Measurements from ENCODE around the gene ATP5F1E.

Gene ATP5F1E

DNA sequence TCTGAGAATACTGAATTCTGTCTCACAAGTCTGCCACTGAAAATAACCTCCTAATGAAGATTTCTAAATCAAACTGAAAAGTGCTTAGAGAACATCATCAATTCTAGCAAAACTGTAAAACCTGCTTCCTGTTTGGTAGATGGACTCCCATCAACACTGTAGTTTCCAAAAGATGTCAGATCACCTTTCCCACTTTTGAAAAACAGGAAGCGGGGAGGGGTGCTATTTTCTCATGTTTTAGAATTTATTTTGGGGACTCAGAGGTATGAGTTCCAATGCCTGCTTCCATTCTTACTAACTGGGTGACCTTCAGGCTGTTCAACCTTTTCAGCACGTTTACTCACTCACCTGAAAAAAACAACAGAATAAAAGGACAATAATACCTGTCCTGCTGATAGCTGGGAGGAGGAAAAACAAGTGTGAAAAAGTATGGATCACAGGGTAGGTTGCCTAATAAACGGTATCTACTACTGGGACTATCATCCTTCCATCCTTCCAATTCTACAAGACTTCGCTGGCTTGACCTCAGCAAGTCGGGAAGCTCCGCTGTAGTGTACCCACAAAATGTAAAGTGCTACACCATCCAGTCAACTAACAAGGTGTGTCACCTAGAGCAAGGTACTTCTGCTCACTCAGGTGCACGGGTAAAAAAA is 1.1 kb downstream of the ATP5F1E start:
- H3K4me2 ChIP-seq (ENCODE audit: low read length), result peak overlapping the region; percentile 97
- H3K36me3 ChIP-seq (ENCODE audit: insufficient read depth, low read length), result peaks cover 42% of the 10 kb centered on the region
- H3K27me3 ChIP-seq (ENCODE audit: control insufficient read depth, insufficient read depth, low read length), result no peaks in the 10 kb centered on the region
- no peaks in the 10 kb centered on the region for H3K9me3 ChIP-seq (replicated peaks; ENCODE audit: low read length)
- H3K9ac ChIP-seq (ENCODE audit: low read depth, low read length), result peak overlapping the region; percentile 96
- H3K4me3 ChIP-seq (ENCODE audit: low read length), result peak overlapping the region; percentile 93
- peaks cover 50% of the 10 kb centered on the region for H3K4me1 ChIP-seq (ENCODE audit: control insufficient read depth, insufficient read depth, low read length)

DNA sequence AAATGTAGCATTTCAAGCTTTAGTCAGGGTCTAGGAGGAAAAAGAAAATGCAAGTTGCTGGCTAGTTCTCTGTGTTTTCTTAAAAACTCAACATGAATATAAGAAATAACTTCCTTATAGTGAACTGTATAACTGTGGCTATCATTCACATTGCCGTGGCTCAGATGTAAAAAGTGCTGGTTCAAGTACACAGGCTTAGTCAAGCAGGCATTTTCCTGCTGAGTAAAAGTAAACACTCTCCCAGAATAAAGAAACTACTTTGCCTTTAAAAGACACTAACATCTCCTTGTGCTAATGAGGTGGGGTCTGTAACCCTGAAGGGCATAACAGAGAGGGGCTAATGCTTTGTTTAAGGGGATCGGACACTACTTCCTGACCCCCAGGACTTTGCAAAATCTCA is 3.3 kb downstream of the ATP5F1E start:
- Histone ChIP-seq H3K4me1 (ENCODE audit: control insufficient read depth, insufficient read depth, low read length) (peaks cover 50% of the 10 kb centered on the region), H3K27me3 (ENCODE audit: control insufficient read depth, insufficient read depth, low read length) (no peaks in the 10 kb centered on the region), H3K9me3 (replicated peaks; ENCODE audit: low read length) (no peaks in the 10 kb centered on the region), H3K36me3 (ENCODE audit: insufficient read depth, low read length) (peaks cover 48% of the 10 kb centered on the region), H3K4me2 (ENCODE audit: low read length) (peak overlapping the region; percentile 97), H3K4me3 (ENCODE audit: low read length) (peak overlapping the region; percentile 47), H3K9ac (ENCODE audit: low read depth, low read length) (peak overlapping the region; percentile 34)

DNA sequence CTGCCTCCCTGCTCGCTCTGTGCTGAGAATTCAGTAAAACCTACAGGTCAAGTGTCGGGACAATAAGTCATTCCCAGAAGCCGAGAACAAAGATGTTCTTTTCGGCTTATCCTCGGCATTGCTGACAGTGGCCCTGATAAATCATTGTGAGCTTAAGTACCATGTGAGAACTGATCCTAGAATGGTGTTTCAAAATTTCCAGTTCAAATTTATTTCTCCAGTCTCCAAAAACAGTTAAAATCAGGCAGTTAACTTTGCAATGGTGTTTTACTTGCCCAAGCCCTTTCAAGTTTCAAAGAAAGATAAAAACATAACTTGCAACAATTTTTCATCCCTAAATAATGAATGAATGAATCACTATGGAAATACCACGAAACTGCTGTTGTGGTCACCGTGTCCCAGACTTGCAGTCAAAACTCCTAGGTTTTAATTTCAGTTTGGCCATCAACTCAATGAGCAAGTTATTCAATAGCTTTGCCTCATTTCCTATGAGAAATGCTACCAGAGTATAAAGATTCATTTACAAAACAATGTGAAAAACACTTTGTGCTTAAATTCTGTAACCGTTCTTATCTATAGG is 4.3 kb downstream of the ATP5F1E start:
- Histone ChIP-seq H3K9me3 (replicated peaks; ENCODE audit: low read length) (no peaks in the 10 kb centered on the region), H3K27me3 (ENCODE audit: control insufficient read depth, insufficient read depth, low read length) (no peaks in the 10 kb centered on the region), H3K4me1 (ENCODE audit: control insufficient read depth, insufficient read depth, low read length) (peaks cover 46% of the 10 kb centered on the region), H3K36me3 (ENCODE audit: insufficient read depth, low read length) (peaks cover 51% of the 10 kb centered on the region), H3K4me3 (ENCODE audit: low read length) (peak overlapping the region; percentile 50), H3K4me2 (ENCODE audit: low read length) (peak overlapping the region; percentile 97), H3K9ac (ENCODE audit: low read depth, low read length) (peak overlapping the region; percentile 33)

DNA sequence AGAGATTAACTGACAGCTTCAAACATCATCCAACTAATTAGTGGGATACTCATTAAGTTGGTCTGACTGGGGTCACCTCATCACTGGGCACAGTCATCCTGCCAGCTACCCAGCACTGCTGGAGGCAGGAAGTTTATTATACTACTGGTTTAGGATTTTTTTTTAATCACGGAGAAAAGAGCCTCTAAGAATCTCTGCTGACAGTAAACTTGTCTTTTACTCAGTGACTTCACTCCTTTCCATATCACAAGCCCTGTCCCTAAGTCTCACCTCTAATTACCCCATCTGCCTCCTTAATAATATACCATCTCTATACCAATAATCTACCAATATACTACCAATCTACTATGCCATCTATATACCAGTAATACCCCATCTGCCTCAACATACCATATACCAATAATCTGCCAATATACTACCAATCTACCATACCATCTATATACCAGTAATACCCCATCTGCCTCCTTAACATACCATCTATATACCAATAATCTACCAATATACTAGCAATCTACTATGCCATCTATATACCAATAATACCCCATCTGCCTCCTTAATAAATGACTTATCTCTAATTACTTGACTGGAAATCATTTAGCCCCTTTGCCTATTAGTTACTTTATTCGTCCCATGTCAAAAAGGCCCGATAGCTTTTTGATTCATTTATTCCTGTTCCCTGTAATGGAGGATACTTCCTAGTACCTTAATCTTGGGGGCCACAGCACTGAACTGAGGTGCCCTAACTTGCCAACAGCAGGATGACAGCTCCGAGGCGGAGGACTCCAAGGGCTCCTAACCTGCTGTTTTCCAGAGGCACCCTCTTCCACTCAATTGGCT is 5.0 kb downstream of the ATP5F1E start:
- no peaks in the 10 kb centered on the region for H3K9me3 ChIP-seq (replicated peaks; ENCODE audit: low read length)
- peak overlapping the region; percentile 97 for H3K4me2 ChIP-seq (ENCODE audit: low read length)
- H3K36me3 ChIP-seq (ENCODE audit: insufficient read depth, low read length), result peaks cover 57% of the 10 kb centered on the region
- peaks cover 46% of the 10 kb centered on the region for H3K4me1 ChIP-seq (ENCODE audit: control insufficient read depth, insufficient read depth, low read length)
- H3K27me3 ChIP-seq (ENCODE audit: control insufficient read depth, insufficient read depth, low read length), result no peaks in the 10 kb centered on the region
- peak overlapping the region; percentile 50 for H3K4me3 ChIP-seq (ENCODE audit: low read length)
- H3K9ac ChIP-seq (ENCODE audit: low read depth, low read length), result peak overlapping the region; percentile 14

DNA sequence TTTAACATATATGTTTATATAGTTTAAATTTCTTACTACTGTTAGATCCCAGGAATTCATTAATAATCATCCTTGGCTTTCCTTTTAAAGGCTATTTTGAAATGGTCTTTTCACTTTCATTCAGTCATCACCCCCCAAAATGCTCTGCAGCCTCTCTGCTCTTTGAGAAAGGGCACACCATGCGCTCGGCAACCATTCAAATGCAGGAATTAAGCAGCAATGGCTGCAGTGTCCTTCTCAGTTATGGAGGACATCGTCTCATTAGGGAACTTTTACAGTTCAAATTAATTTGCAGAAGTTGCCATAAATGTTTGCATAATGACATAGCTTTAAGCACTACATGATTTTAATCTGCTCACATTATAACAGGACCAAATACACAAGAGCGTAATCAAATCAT is 6.6 kb downstream of the ATP5F1E start:
- peaks cover 57% of the 10 kb centered on the region for H3K36me3 ChIP-seq (ENCODE audit: insufficient read depth, low read length)
- no peak overlapping the region for H3K4me2 ChIP-seq (ENCODE audit: low read length)
- H3K4me3 ChIP-seq (ENCODE audit: low read length), result no peak overlapping the region
- H3K9me3 ChIP-seq (replicated peaks; ENCODE audit: low read length), result no peaks in the 10 kb centered on the region
- no peaks in the 10 kb centered on the region for H3K27me3 ChIP-seq (ENCODE audit: control insufficient read depth, insufficient read depth, low read length)
- H3K4me1 ChIP-seq (ENCODE audit: control insufficient read depth, insufficient read depth, low read length), result peaks cover 36% of the 10 kb centered on the region
- H3K9ac ChIP-seq (ENCODE audit: low read depth, low read length), result no peak overlapping the region

DNA sequence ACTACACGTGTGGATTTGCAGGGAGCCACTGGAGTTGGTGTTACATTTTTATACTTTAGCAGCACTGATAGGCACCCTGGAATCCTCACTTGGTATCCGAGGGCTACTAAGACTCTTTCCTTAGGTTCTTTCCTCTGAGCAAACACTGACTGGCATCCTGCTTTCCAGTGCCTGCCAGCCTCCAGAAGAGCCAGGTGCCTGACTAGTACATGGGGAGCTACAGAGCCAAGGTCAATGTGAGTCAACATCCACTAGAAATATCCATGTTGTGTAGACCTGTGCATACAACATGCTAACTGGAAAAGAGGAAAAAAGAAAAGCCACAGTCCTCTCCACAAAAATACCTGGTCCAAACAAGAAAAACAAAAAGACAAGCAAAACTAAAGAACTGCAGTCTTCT is 7.0 kb downstream of the ATP5F1E start:
- Histone ChIP-seq H3K27me3 (ENCODE audit: control insufficient read depth, insufficient read depth, low read length) (no peaks in the 10 kb centered on the region), H3K9ac (ENCODE audit: low read depth, low read length) (no peak overlapping the region), H3K9me3 (replicated peaks; ENCODE audit: low read length) (no peaks in the 10 kb centered on the region), H3K36me3 (ENCODE audit: insufficient read depth, low read length) (peaks cover 57% of the 10 kb centered on the region), H3K4me2 (ENCODE audit: low read length) (no peak overlapping the region), H3K4me1 (ENCODE audit: control insufficient read depth, insufficient read depth, low read length) (peaks cover 32% of the 10 kb centered on the region), H3K4me3 (ENCODE audit: low read length) (no peak overlapping the region)

DNA sequence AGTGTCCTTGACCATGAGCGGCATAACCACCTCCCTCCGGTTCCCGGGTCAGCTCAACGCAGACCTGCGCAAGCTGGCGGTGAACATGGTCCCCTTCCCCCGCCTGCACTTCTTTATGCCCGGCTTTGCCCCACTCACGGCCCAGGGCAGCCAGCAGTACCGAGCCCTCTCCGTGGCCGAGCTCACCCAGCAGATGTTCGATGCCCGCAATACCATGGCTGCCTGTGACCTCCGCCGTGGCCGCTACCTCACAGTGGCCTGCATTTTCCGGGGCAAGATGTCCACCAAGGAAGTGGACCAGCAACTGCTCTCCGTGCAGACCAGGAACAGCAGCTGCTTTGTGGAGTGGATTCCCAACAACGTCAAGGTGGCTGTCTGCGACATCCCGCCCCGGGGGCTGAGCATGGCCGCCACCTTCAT is 8.0 kb downstream of the ATP5F1E start:
- Histone ChIP-seq H3K9ac (ENCODE audit: low read depth, low read length) (no peak overlapping the region), H3K4me2 (ENCODE audit: low read length) (no peak overlapping the region), H3K9me3 (replicated peaks; ENCODE audit: low read length) (no peaks in the 10 kb centered on the region), H3K4me3 (ENCODE audit: low read length) (no peak overlapping the region), H3K36me3 (ENCODE audit: insufficient read depth, low read length) (peaks cover 57% of the 10 kb centered on the region), H3K27me3 (ENCODE audit: control insufficient read depth, insufficient read depth, low read length) (no peaks in the 10 kb centered on the region), H3K4me1 (ENCODE audit: control insufficient read depth, insufficient read depth, low read length) (peaks cover 22% of the 10 kb centered on the region)

DNA sequence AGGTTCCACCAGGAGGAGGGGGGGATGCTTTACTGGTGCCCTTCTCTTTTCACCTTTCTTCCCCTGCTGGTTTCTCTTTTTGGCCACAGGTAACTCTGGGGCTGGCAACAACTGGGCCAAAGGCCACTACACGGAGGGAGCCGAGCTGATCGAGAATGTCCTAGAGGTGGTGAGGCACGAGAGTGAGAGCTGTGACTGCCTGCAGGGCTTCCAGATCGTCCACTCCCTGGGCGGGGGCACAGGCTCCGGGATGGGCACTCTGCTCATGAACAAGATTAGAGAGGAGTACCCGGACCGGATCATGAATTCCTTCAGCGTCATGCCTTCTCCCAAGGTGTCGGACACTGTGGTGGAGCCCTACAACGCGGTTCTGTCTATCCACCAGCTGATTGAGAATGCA is 8.5 kb downstream of the ATP5F1E start:
- H3K9me3 ChIP-seq (replicated peaks; ENCODE audit: low read length), result no peaks in the 10 kb centered on the region

DNA sequence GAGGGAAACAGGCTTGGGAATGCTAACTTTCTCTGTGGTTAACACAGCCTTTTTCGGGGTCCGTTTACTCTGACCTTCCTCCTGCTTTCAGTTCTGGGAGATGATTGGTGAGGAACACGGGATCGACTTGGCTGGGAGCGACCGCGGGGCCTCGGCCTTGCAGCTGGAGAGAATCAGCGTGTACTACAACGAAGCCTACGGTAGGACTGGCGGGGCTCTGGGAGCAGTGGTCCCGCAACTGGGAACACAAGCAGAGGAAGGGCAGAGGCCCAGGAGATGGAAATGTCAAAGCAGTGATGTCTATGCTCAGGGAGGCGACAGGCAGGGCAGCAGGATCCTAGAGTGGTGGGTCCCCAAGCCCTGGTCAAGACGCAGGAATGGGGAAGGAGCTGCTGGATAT is 9.4 kb downstream of the ATP5F1E start:
- H3K36me3 ChIP-seq (ENCODE audit: insufficient read depth, low read length), result peaks cover 49% of the 10 kb centered on the region
- no peak overlapping the region for H3K9ac ChIP-seq (ENCODE audit: low read depth, low read length)
- no peaks in the 10 kb centered on the region for H3K9me3 ChIP-seq (replicated peaks; ENCODE audit: low read length)
- H3K4me1 ChIP-seq (ENCODE audit: control insufficient read depth, insufficient read depth, low read length), result peaks cover 10% of the 10 kb centered on the region
- H3K4me3 ChIP-seq (ENCODE audit: low read length), result no peak overlapping the region
- H3K27me3 ChIP-seq (ENCODE audit: control insufficient read depth, insufficient read depth, low read length), result no peaks in the 10 kb centered on the region
- H3K4me2 ChIP-seq (ENCODE audit: low read length), result no peak overlapping the region

More for the DNA sequence above, 8.5 kb downstream of the ATP5F1E start:
- Histone ChIP-seq H3K4me1 (ENCODE audit: control insufficient read depth, insufficient read depth, low read length) (peaks cover 17% of the 10 kb centered on the region), H3K27me3 (ENCODE audit: control insufficient read depth, insufficient read depth, low read length) (no peaks in the 10 kb centered on the region), H3K4me2 (ENCODE audit: low read length) (no peak overlapping the region), H3K9ac (ENCODE audit: low read depth, low read length) (no peak overlapping the region), H3K4me3 (ENCODE audit: low read length) (no peak overlapping the region), H3K36me3 (ENCODE audit: insufficient read depth, low read length) (peaks cover 54% of the 10 kb centered on the region)

DNA sequence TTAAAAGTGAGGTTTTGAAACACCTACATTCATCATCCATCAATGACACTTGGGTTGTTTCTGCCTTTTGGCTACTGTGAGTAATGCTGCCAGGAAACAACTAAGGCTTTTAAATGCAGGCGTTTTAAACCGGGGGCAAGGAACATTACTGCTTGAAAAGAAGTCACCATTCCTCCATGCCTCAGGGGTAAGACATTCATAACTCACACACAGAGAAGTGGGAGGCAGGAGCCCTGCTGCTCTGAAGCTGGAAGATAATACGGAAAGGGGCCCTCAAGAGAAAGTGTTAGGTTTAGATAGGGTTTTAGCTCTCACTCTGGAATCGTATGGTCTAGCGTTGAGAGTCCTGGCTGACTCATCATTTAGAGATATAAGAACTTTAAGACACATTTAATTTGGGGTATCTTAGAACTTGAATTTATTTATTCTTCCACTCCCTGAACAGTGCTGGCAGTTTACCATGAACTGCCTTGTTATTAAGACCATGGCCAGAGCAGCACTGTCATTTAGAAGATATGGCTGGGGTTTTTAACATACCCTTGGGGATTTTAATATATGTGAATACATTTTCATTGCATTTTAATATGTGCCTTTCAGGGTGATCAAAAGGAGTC is 11.1 kb downstream of the ATP5F1E start:
- peaks cover 35% of the 10 kb centered on the region for H3K36me3 ChIP-seq (ENCODE audit: insufficient read depth, low read length)
- H3K27me3 ChIP-seq (ENCODE audit: control insufficient read depth, insufficient read depth, low read length), result no peaks in the 10 kb centered on the region
- H3K4me1 ChIP-seq (ENCODE audit: control insufficient read depth, insufficient read depth, low read length), result no peaks in the 10 kb centered on the region
- no peak overlapping the region for H3K4me2 ChIP-seq (ENCODE audit: low read length)
- no peaks in the 10 kb centered on the region for H3K9me3 ChIP-seq (replicated peaks; ENCODE audit: low read length)
- H3K4me3 ChIP-seq (ENCODE audit: low read length), result no peak overlapping the region
- H3K9ac ChIP-seq (ENCODE audit: low read depth, low read length), result no peak overlapping the region

DNA sequence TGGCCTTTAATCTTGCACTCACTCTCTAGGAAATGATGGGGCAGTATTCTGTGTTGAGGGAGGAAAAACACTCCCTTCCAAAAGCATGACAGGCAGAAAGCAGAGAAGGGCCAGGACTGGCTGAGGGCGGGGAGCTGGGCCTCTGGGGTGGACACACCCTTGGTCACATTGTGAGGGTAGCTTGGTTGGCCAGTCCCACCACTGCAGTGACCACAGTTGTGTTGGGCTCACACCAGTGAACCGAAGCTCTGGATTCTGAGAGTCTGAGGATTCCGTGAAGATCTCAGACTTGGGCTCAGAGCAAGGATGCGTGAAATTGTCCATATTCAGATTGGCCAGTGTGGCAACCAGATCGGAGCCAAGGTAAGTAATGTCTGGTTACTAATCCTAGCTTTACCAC is 12.9 kb downstream of the ATP5F1E start, which contains the start of gene TUBB1:
Gene TUBB1 (plus strand): TSS at position 213 of the 400 bp plus-strand sequence. CDS start 94 bp downstream, at position 307.
- Histone ChIP-seq H3K4me1 (ENCODE audit: control insufficient read depth, insufficient read depth, low read length) (no peaks in the 10 kb centered on the region), H3K4me3 (ENCODE audit: low read length) (no peak within 1 kb of the TSS), H3K4me2 (ENCODE audit: low read length) (no peak within 1 kb of the TSS), H3K9ac (ENCODE audit: low read depth, low read length) (no peak within 1 kb of the TSS), H3K27me3 (ENCODE audit: control insufficient read depth, insufficient read depth, low read length) (no peaks in the 10 kb centered on the region), H3K36me3 (ENCODE audit: insufficient read depth, low read length) (peaks cover 18% of the 10 kb centered on the region), H3K9me3 (replicated peaks; ENCODE audit: low read length) (no peaks in the 10 kb centered on the region)
